Retinal pigment epithelial cell (primary cell): ENCODE data around the gene NCEH1.

Experiments used
- DNase-seq: peaks from one replicate; pipeline ENCODE4 v3.0.0-alpha.2; 2010; ENCODE audit warnings: low read depth
- H3K4me3 ChIP-seq: 2 replicates; pipeline ENCODE4 v1.5.1; 2011; ENCODE audit warnings: mild to moderate bottlenecking, low read length, control low read depth, moderate library complexity
- TF ChIP-seq, protein P1 (sequence below): conservative IDR thresholded peaks from 2 replicates; pipeline ENCODE4 v1.5.1; 2011; ENCODE audit warnings: low read depth, low read length, control low read depth, inconsistent platforms

Gene NCEH1

DNA sequence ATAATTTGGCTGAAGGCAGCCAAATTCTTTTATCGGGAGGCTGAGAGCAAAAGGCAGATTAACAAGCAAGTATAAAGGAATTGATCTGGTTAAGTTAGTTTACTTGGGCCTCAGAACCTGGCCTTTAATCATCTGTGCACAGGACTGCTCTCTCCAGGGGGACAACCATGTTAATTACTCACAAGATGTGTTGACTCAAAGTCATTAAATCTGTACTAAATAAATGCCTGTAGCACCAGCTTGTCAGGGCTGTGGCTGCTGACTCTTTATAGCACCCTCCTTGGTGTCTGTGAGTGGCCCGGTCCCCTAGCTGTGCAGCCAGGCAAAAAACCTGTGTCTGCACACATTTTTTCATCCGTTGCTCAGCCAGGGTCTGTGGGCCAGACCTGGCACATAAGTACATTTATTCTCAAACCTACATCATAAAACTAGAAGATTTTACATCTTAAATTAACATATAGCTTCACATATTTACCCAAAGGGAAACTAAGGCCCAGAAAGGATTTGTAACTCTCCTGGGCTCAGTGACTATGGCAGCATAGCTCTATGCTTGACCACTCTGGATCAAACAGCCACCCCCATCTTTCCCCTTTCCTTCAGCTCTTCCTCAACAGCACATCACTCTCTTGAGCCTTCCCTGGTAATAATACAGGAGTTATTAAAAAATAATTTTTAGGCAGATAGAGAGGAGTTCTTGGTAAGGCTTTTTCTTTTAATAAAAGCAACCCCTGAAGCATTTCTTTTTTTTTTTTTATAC, 51.4 kb downstream of the NCEH1 start:
- DNase-seq, result peak; percentile 21

GRCh38 chr3:172658344-172659245, 52.3 kb downstream of the NCEH1 start:
- DNase-seq, result peak; percentile 92
- TF ChIP-seq, protein P1, sequence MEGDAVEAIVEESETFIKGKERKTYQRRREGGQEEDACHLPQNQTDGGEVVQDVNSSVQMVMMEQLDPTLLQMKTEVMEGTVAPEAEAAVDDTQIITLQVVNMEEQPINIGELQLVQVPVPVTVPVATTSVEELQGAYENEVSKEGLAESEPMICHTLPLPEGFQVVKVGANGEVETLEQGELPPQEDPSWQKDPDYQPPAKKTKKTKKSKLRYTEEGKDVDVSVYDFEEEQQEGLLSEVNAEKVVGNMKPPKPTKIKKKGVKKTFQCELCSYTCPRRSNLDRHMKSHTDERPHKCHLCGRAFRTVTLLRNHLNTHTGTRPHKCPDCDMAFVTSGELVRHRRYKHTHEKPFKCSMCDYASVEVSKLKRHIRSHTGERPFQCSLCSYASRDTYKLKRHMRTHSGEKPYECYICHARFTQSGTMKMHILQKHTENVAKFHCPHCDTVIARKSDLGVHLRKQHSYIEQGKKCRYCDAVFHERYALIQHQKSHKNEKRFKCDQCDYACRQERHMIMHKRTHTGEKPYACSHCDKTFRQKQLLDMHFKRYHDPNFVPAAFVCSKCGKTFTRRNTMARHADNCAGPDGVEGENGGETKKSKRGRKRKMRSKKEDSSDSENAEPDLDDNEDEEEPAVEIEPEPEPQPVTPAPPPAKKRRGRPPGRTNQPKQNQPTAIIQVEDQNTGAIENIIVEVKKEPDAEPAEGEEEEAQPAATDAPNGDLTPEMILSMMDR, result no peak
- H3K4me3 ChIP-seq, result no peak overlapping the region

More for the DNA sequence above, 51.4 kb downstream of the NCEH1 start:
- no peak overlapping the region for H3K4me3 ChIP-seq
- TF ChIP-seq, protein P1, result no peak

DNA sequence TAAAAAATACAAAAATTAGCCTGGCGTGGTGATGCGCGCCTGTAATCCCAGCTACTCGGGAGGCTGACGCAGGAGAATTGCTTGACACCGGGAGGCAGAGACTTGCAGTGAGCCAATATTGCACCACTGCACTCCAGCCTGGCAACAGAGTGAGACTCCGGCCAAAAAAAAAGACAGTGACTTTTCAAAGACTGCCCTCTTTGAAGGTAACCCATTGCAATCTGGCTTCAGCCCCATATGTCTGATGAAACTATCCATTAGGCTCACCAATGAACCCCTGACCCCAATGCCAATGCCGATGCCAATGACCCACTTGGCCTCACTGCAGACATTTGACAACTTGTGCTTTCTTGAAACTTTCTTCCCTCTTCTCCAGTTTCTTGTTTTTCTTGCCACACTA, 54.3 kb downstream of the NCEH1 start:
- DNase-seq, result no peak
- TF ChIP-seq, protein P1, result no peak
- H3K4me3 ChIP-seq, result no peak overlapping the region

DNA sequence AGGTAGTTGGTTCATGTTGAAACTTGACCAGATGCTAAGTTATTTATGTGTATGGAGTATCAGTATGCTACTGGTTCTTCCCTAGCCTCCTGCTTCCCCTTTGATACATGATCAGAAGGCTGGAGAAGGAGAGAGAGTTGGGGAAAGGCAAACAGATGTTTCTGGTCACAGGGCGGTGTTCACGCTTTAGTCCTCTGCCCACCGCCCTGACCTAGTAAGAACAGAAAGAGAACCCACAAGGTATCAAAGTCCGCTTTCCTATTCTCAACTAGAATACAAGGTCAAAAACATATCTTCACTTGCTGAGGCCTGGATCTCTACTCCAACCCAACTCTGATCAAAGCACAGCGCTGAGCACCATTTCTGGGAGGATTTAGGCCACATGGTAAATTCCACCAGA, 55.5 kb downstream of the NCEH1 start:
- H3K4me3 ChIP-seq, result no peak overlapping the region
- DNase-seq, result no peak
- TF ChIP-seq, protein P1, result no peak

DNA sequence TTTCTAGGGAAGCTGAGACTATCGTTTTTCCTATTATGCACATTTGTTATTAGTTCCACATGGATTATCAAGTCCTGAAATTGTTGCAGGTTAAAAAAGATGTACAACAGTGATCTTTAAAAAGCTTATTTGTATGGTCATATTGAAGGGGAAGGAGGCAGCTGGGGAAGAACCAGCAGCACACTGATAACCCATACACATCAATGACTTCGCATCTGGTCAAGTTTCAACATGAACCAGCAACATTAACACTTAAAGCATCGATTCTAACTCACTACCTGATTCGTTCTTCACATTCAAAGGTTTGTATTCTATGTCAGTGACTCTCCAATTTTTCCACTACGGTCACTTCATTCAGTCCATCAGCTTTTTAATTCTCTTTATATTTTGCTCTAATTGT, 56.4 kb downstream of the NCEH1 start:
- no peak overlapping the region for H3K4me3 ChIP-seq
- TF ChIP-seq, protein P1, result no peak
- DNase-seq, result no peak

- no peak for DNase-seq
- TF ChIP-seq, protein P1, result no peak
These were observed 57.8 kb downstream of the NCEH1 start for GRCh38 chr3:172653004-172653572.

More at GRCh38 chr3:172653004-172653572, 57.8 kb downstream of the NCEH1 start:
- no peak overlapping the region for H3K4me3 ChIP-seq
